GM18526 (cell line): ENCODE results near the gene CEBPG.

Experiments
- POLR2A ChIP-seq: IDR thresholded peaks from 3 replicates; pipeline ENCODE4 v1.6.1; 2011; ENCODE audit not compliant: insufficient read length; ENCODE audit errors: extremely low read depth

CEBPG gene

GRCh38 chr19:33345163-33345562 lies 28.3 kb upstream of the CEBPG start:
- TF ChIP-seq POLR2A, result no peak

- no peak for TF ChIP-seq POLR2A
Observed at GRCh38 chr19:33346665-33347064, 26.8 kb upstream of the CEBPG start.

GRCh38 chr19:33347300-33347699 lies 26.2 kb upstream of the CEBPG start:
- no peak for TF ChIP-seq POLR2A

GRCh38 chr19:33348301-33349010 lies 25.1 kb upstream of the CEBPG start:
- TF ChIP-seq POLR2A, result no peak

GRCh38 chr19:33349319-33350289 lies 23.9 kb upstream of the CEBPG start:
- no peak for TF ChIP-seq POLR2A

GRCh38 chr19:33350538-33351309 lies 22.8 kb upstream of the CEBPG start:
- TF ChIP-seq POLR2A, result no peak

- no peak for TF ChIP-seq POLR2A
Observed at GRCh38 chr19:33355535-33355934, 18.0 kb upstream of the CEBPG start.

GRCh38 chr19:33357556-33357955 lies 16.0 kb upstream of the CEBPG start:
- TF ChIP-seq POLR2A, result no peak

GRCh38 chr19:33358408-33358807 lies 15.1 kb upstream of the CEBPG start:
- TF ChIP-seq POLR2A, result no peak

- TF ChIP-seq POLR2A, result no peak
Observed at GRCh38 chr19:33359581-33359980, 13.9 kb upstream of the CEBPG start.

GRCh38 chr19:33362508-33363228 lies 10.8 kb upstream of the CEBPG start:
- no peak for TF ChIP-seq POLR2A

GRCh38 chr19:33363476-33363875 lies 10.0 kb upstream of the CEBPG start:
- no peak for TF ChIP-seq POLR2A

GRCh38 chr19:33365691-33366090 lies 7.8 kb upstream of the CEBPG start:
- no peak for TF ChIP-seq POLR2A

- TF ChIP-seq POLR2A, result no peak
Observed at GRCh38 chr19:33366127-33366526, 7.4 kb upstream of the CEBPG start.

- no peak for TF ChIP-seq POLR2A
Observed at GRCh38 chr19:33366897-33367296, 6.6 kb upstream of the CEBPG start.
